GM12874 (cell line): Measurements from ENCODE around the gene ADGRG1.

Source experiments
- TF ChIP-seq, protein P1 (sequence below): IDR thresholded peaks from 2 replicates; pipeline ENCODE4 v1.5.1; 2011; ENCODE audit warnings: low read depth, mild to moderate bottlenecking, control low read depth, low read length, moderate library complexity; ENCODE audit not compliant: insufficient read depth

Gene ADGRG1

GRCh38 chr16:57591870-57592485 lies 36.5 kb upstream of the ADGRG1 start:
- TF ChIP-seq, protein P1, sequence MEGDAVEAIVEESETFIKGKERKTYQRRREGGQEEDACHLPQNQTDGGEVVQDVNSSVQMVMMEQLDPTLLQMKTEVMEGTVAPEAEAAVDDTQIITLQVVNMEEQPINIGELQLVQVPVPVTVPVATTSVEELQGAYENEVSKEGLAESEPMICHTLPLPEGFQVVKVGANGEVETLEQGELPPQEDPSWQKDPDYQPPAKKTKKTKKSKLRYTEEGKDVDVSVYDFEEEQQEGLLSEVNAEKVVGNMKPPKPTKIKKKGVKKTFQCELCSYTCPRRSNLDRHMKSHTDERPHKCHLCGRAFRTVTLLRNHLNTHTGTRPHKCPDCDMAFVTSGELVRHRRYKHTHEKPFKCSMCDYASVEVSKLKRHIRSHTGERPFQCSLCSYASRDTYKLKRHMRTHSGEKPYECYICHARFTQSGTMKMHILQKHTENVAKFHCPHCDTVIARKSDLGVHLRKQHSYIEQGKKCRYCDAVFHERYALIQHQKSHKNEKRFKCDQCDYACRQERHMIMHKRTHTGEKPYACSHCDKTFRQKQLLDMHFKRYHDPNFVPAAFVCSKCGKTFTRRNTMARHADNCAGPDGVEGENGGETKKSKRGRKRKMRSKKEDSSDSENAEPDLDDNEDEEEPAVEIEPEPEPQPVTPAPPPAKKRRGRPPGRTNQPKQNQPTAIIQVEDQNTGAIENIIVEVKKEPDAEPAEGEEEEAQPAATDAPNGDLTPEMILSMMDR, result no peak

GRCh38 chr16:57592591-57593003 lies 35.8 kb upstream of the ADGRG1 start:
- TF ChIP-seq, protein P1, result no peak

GRCh38 chr16:57593021-57593420 lies 35.4 kb upstream of the ADGRG1 start:
- TF ChIP-seq, protein P1, result no peak

- TF ChIP-seq, protein P1, result no peak
These were observed 34.4 kb upstream of the ADGRG1 start for GRCh38 chr16:57593990-57594389.

- TF ChIP-seq, protein P1, result no peak
These were observed 33.8 kb upstream of the ADGRG1 start for GRCh38 chr16:57594531-57595031.

GRCh38 chr16:57598437-57598836 lies 30.0 kb upstream of the ADGRG1 start:
- TF ChIP-seq, protein P1, result no peak

DNA sequence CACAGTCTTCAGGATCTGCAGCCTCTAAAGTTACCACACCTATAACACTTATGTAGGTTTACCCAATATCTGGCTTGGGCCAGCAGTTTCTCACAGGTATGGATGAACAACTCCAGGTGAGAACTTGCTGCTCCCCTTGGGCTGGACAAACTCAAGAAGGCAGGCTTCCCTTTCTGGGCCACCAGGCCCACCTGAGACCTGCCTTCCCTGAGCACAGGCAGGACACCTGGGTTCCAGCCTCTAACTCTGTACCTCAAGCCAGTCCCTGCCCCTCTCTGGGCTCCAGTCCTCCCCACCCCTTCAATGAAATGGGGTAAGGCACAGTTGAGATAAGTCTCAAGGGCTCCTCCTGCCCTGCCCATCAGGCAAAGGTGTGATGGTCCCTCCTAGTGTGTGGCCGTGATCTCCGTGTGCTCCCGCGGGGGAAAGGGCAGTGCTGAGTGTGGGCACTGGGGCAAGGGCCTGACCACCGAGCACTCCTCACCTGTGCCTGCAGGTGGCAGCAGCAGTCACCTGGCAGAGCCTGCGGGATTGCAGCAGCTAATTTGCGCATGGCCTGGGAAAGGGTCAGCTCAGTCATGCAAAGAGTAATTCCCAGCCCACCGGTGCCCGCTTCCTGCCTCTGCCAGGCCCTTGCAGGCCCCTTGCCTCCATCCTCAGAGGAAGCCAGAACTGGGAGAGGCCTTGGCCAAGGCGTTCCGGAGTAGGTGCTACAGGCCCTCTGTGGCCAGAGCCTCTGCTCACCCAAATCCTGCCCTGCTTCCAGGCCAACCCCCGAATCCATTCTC lies 28.2 kb upstream of the ADGRG1 start:
- TF ChIP-seq, protein P1, result peak; percentile 92
